Astrocyte of the cerebellum (primary cell): ENCODE measurements around the gene PPOX.

ENCODE experiments used
- DNase-seq: peaks from one replicate; pipeline ENCODE4 v3.0.0-alpha.2; 2011; ENCODE audit warnings: low read depth
- H3K4me3 ChIP-seq: 2 replicates; pipeline ENCODE4 v1.5.1; 2011; ENCODE audit warnings: mild to moderate bottlenecking, low read depth, low read length, moderate library complexity
- CTCF ChIP-seq: IDR thresholded peaks from 2 replicates; pipeline ENCODE4 v1.5.1; 2012; ENCODE audit warnings: low read length, low read depth, moderate library complexity, mild to moderate bottlenecking; ENCODE audit errors: missing control alignments
- in situ Hi-C: cut with HindIII; loops from 2 replicates; pipeline ENCODE4 v1.10.0; 2017; ENCODE audit warnings: low sequenced_read_pairs

The PPOX gene

GRCh38 chr1:161195171-161195570 is 28.9 kb downstream of the PPOX start:
- no peak for DNase-seq

GRCh38 chr1:161196111-161196510 is 29.9 kb downstream of the PPOX start:
- TF ChIP-seq CTCF = no peak
- no peak overlapping the region for H3K4me3 ChIP-seq
- in situ Hi-C loops = no loop called here
- DNase-seq = no peak

More at GRCh38 chr1:161195171-161195570, 28.9 kb downstream of the PPOX start:
- no peak for TF ChIP-seq CTCF
- no peak overlapping the region for H3K4me3 ChIP-seq
- in situ Hi-C loops = no loop called here

- in situ Hi-C loops = no loop called here
- no peak for TF ChIP-seq CTCF
- H3K4me3 ChIP-seq = no peak overlapping the region
- DNase-seq = no peak
These were observed 30.6 kb downstream of the PPOX start for GRCh38 chr1:161196521-161197451.

- no peak overlapping the region for H3K4me3 ChIP-seq
- in situ Hi-C loops = no loop called here
- no peak for TF ChIP-seq CTCF
- DNase-seq = no peak
These were observed 31.5 kb downstream of the PPOX start for GRCh38 chr1:161197560-161198193.

GRCh38 chr1:161198194-161198896 is 32.1 kb downstream of the PPOX start:
- in situ Hi-C loops = no loop called here
- no peak for TF ChIP-seq CTCF
- no peak for DNase-seq
- H3K4me3 ChIP-seq = no peak overlapping the region

- in situ Hi-C loops = no loop called here
- H3K4me3 ChIP-seq = no peak within 1 kb of the TSS
- DNase-seq = no peak
- TF ChIP-seq CTCF = no peak
These were observed 32.7 kb downstream of the PPOX start, which contains the start of gene ADAMTS4 for GRCh38 chr1:161198897-161199431. Gene ADAMTS4, minus strand, starts transcription at chr1:161199054. Its CDS starts 427 bp downstream, at chr1:161198627.
